ENCODE measurements around the gene SPATA31A1. TPM values are rescaled to one million over a fixed set of nuclear protein-coding genes. Genes with fewer than 3 reads are reported as not detected.
"Not testable (repeated sequence)": the region's sequence is repeated elsewhere in the genome, so short reads cannot be mapped to it uniquely, and the experiment has no call there.

Gene SPATA31A1
- total RNA-seq (2014; rRNA removed; shearing (Covaris generic)) (not detected in 2 replicates), polyA plus RNA-seq (2016; fragmentation: Nextera tagmentation; extraction: Ambion mirVana) (not detected in 2 replicates)
- long read RNA-seq = 0 reads

GRCh38 chr9:39355369-39355768 is at the start of gene SPATA31A1:
Gene SPATA31A1 (plus strand): TSS chr9:39355669. CDS start chr9:39355731, 62 bp downstream.
- not testable (repeated sequence) for H3K9me3 Mint-ChIP-seq; H2AFZ ChIP-seq; H3K36me3 Mint-ChIP-seq (ENCODE audit: low read depth); H3K4me3 Mint-ChIP-seq; H3K27me3 Mint-ChIP-seq (ENCODE audit: insufficient read depth, low read depth, poor library complexity); H4K20me1 ChIP-seq (replicated peaks; ENCODE audit: insufficient read depth); H3K4me2 ChIP-seq; H3K36me3 ChIP-seq (ENCODE audit: insufficient read depth); H3K9me2 ChIP-seq (ENCODE audit: insufficient read depth); H3K27ac Mint-ChIP-seq; ATAC-seq; H3K27me3 ChIP-seq (ENCODE audit: insufficient read depth); DNase-seq (ENCODE audit: low spot score); H3K4me1 Mint-ChIP-seq; H3K4me1 ChIP-seq (ENCODE audit: insufficient read depth); H3K79me2 ChIP-seq (replicated peaks; ENCODE audit: insufficient read depth); H3K27ac ChIP-seq (ENCODE audit: low read depth); H3K4me3 ChIP-seq; H3F3A ChIP-seq (replicated peaks; ENCODE audit: low read depth)

- not testable (repeated sequence) for H3K4me2 ChIP-seq; H3K36me3 ChIP-seq (ENCODE audit: insufficient read depth); H3K27me3 ChIP-seq (ENCODE audit: insufficient read depth); H3K4me3 ChIP-seq; H3K36me3 Mint-ChIP-seq (ENCODE audit: low read depth); DNase-seq (ENCODE audit: low spot score); H2AFZ ChIP-seq; H3K9me2 ChIP-seq (ENCODE audit: insufficient read depth); H3K79me2 ChIP-seq (replicated peaks; ENCODE audit: insufficient read depth); H3K4me1 Mint-ChIP-seq; ATAC-seq; H3K4me1 ChIP-seq (ENCODE audit: insufficient read depth); H3K27me3 Mint-ChIP-seq (ENCODE audit: insufficient read depth, low read depth, poor library complexity); H3K27ac Mint-ChIP-seq; H3K9me3 Mint-ChIP-seq; H4K20me1 ChIP-seq (replicated peaks; ENCODE audit: insufficient read depth); H3K27ac ChIP-seq (ENCODE audit: low read depth); H3F3A ChIP-seq (replicated peaks; ENCODE audit: low read depth); H3K4me3 Mint-ChIP-seq
Measured at GRCh38 chr9:39407261-39408204, 52.1 kb downstream of the SPATA31A1 start.

- not testable (repeated sequence) for H3K27me3 ChIP-seq (ENCODE audit: insufficient read depth); H3K4me1 ChIP-seq (ENCODE audit: insufficient read depth); H3F3A ChIP-seq (replicated peaks; ENCODE audit: low read depth); H3K9me3 Mint-ChIP-seq; H3K4me2 ChIP-seq; H3K9me2 ChIP-seq (ENCODE audit: insufficient read depth); ATAC-seq; H3K4me3 ChIP-seq; H2AFZ ChIP-seq; H3K36me3 ChIP-seq (ENCODE audit: insufficient read depth); H3K79me2 ChIP-seq (replicated peaks; ENCODE audit: insufficient read depth); H3K27ac Mint-ChIP-seq; H3K4me3 Mint-ChIP-seq; DNase-seq (ENCODE audit: low spot score); H4K20me1 ChIP-seq (replicated peaks; ENCODE audit: insufficient read depth); H3K27me3 Mint-ChIP-seq (ENCODE audit: insufficient read depth, low read depth, poor library complexity); H3K27ac ChIP-seq (ENCODE audit: low read depth); H3K4me1 Mint-ChIP-seq; H3K36me3 Mint-ChIP-seq (ENCODE audit: low read depth)
Measured at GRCh38 chr9:39411254-39411940, 55.9 kb downstream of the SPATA31A1 start.

Other genes with a start within 250 kb of the SPATA31A1 start
- 8.3 and 11.4 TPM in 2 replicates for gene CNTNAP3, start 67.5 kb upstream of the SPATA31A1 start, total RNA-seq (2014; rRNA removed; shearing (Covaris generic))
- gene CNTNAP3, start 67.5 kb upstream of the SPATA31A1 start, polyA plus RNA-seq (2016; fragmentation: Nextera tagmentation; extraction: Ambion mirVana) = 2.6 and 3.1 TPM in 2 replicates

All from GM23338 (cell line).